SK-N-SH (cell line): ENCODE results near the gene KIRREL1. TPM values are rescaled to one million over a fixed set of nuclear protein-coding genes. Genes with fewer than 3 reads are reported as not detected.
A peak's percentile ranks its signal among the peaks of the same experiment; 100 is the strongest.

ENCODE experiments used
- CTCF ChIA-PET: fragments of 300-600, 350-600 bp; formaldehyde crosslinking; extraction: SDS; loops from one replicate; lab custom pipeline; 2021; lab: Yijun Ruan, JAX
- POLR2A ChIA-PET: fragments of 350-600 bp; sonication (Branson Sonifier 250); formaldehyde crosslinking; extraction: SDS; loops from one replicate; lab custom pipeline; 2020; ENCODE audit warnings: antibody characterized with exemption, inconsistent platforms; lab: Yijun Ruan, JAX
- DNase-seq: peaks from one replicate; pipeline ENCODE4 v3.0.0; 2012
- H2AFZ ChIP-seq: fragments of 200-600 bp; sonication (generic); 2 replicates; pipeline ENCODE4 v1.8.1; 2016; ENCODE audit warnings: antibody characterized with exemption, mild to moderate bottlenecking, low read depth
- H3F3A ChIP-seq: fragments of 200-600 bp; sonication (generic); replicated peaks from 2 replicates; pipeline ENCODE3; 2016; ENCODE audit warnings: antibody characterized with exemption, mild to moderate bottlenecking; ENCODE audit not compliant: insufficient read depth
- H3K27ac ChIP-seq, 2 experiments: fragments of 200-500 bp in 1 of 2; fragments of 200-600 bp in 1 of 2; sonication (Bioruptor generic) in 1 of 2; sonication (generic), shearing (Covaris generic) in 1 of 2; 2 replicates each; pipeline versions ENCODE4 v1.5.1 to v1.6.1; 2014 to 2016; ENCODE audit warnings: low read depth in 2 of 2, inconsistent platforms in 1 of 2, low read length in 1 of 2, mild to moderate bottlenecking in 1 of 2, mixed read lengths in 1 of 2
- H3K27me3 ChIP-seq: fragments of 200-600 bp; sonication (generic), shearing (Covaris generic); 2 replicates; pipeline ENCODE4 v1.6.1; 2016; ENCODE audit warnings: mixed run types; ENCODE audit not compliant: insufficient read depth
- H3K36me3 ChIP-seq, 2 experiments: fragments of 200-500 bp in 1 of 2; fragments of 200-600 bp in 1 of 2; sonication (Bioruptor generic) in 1 of 2; sonication (generic) in 1 of 2; replicated peaks in 1 of 2; 2 replicates each; pipeline versions ENCODE3 to v1.5.1; 2014 to 2016; ENCODE audit warnings: low read length in 1 of 2, mild to moderate bottlenecking in 1 of 2; ENCODE audit not compliant: insufficient read depth in 2 of 2, control insufficient read depth in 1 of 2
- H3K4me1 ChIP-seq, 2 experiments: fragments of 200-500 bp in 1 of 2; fragments of 200-600 bp in 1 of 2; sonication (Bioruptor generic) in 1 of 2; sonication (generic), shearing (Covaris generic) in 1 of 2; 2 replicates each; pipeline versions ENCODE4 v1.5.1 to v1.6.1; 2014 to 2016; ENCODE audit warnings: low read depth in 1 of 2, low read length in 1 of 2, mixed run types in 1 of 2; ENCODE audit not compliant: insufficient read depth in 2 of 2, control insufficient read depth in 1 of 2
- H3K4me2 ChIP-seq: fragments of 200-600 bp; sonication (generic), shearing (Covaris generic); 2 replicates; pipeline ENCODE4 v1.6.1; 2017; ENCODE audit warnings: mixed run types
- H3K4me3 ChIP-seq, 2 experiments: fragments of 200-500 bp in 1 of 2; fragments of 200-600 bp in 1 of 2; sonication (Bioruptor generic) in 1 of 2; sonication (generic), shearing (Covaris generic) in 1 of 2; 2 replicates each; pipeline versions ENCODE4 v1.5.1 to v1.8.1; 2014 to 2016; ENCODE audit warnings: low read depth in 2 of 2, inconsistent platforms in 1 of 2, low read length in 1 of 2, mild to moderate bottlenecking in 1 of 2, mixed read lengths in 1 of 2, moderate library complexity in 1 of 2
- H3K79me2 ChIP-seq: fragments of 200-600 bp; sonication (generic); 2 replicates; pipeline ENCODE4 v1.8.1; 2017; ENCODE audit warnings: mild to moderate bottlenecking; ENCODE audit not compliant: insufficient read depth
- H3K9ac ChIP-seq: fragments of 200-600 bp; sonication (generic); 2 replicates; pipeline ENCODE4 v1.6.1; 2017; ENCODE audit warnings: mixed run types
- H3K9me2 ChIP-seq: fragments of 200-600 bp; sonication (generic); 2 replicates; pipeline ENCODE4 v1.6.1; 2017; ENCODE audit warnings: mixed run types
- H3K9me3 ChIP-seq: fragments of 200-600 bp; sonication (generic); 2 replicates; pipeline ENCODE4 v1.6.1; 2017; ENCODE audit warnings: mixed run types, mild to moderate bottlenecking, moderate library complexity
- H4K20me1 ChIP-seq: fragments of 200-600 bp; sonication (generic); 2 replicates; pipeline ENCODE4 v1.6.1; 2017; ENCODE audit warnings: mild to moderate bottlenecking, mixed run types; ENCODE audit not compliant: insufficient read depth
- FOXJ3 ChIP-seq: sonication (generic); formaldehyde crosslinking; IDR thresholded peaks from 2 replicates; pipeline ENCODE4 v1.5.1; 2020; ENCODE audit warnings: mild to moderate bottlenecking, missing genetic modification reagents
- FOXM1 ChIP-seq: IDR thresholded peaks from 2 replicates; pipeline ENCODE4 v1.4.0; 2012; ENCODE audit warnings: low read depth, mild to moderate bottlenecking
- GABPA ChIP-seq: IDR thresholded peaks from 2 replicates; pipeline ENCODE4 v1.4.0; 2012; ENCODE audit warnings: low read depth, mild to moderate bottlenecking
- GATA2 ChIP-seq: sonication (generic); formaldehyde crosslinking; IDR thresholded peaks from 2 replicates; pipeline ENCODE4 v1.5.0; 2020; ENCODE audit warnings: mild to moderate bottlenecking, missing genetic modification reagents
- IRF3 ChIP-seq: fragments of 150-350 bp; IDR thresholded peaks from 2 replicates; pipeline ENCODE4 v1.6.1; 2016; ENCODE audit warnings: mild to moderate bottlenecking, low read depth, low read length
- JUND ChIP-seq: IDR thresholded peaks from 2 replicates; pipeline ENCODE4 v1.4.0; 2012
- MAX ChIP-seq: IDR thresholded peaks from 2 replicates; pipeline ENCODE4 v1.4.0; 2012; ENCODE audit warnings: low read depth
- NFIC ChIP-seq: IDR thresholded peaks from 2 replicates; pipeline ENCODE4 v1.4.0; 2012; ENCODE audit warnings: borderline replicate concordance
- PBX3 ChIP-seq: IDR thresholded peaks from 2 replicates; pipeline ENCODE4; 2012
- POLR2AphosphoS5 ChIP-seq: IDR thresholded peaks from 2 replicates; pipeline ENCODE4 v1.6.1; 2012; ENCODE audit warnings: low read depth, low read length
- RFX5 ChIP-seq: IDR thresholded peaks from 2 replicates; pipeline ENCODE4 v1.6.1; 2012; ENCODE audit warnings: mild to moderate bottlenecking, improper control_type of control experiment, low read length
- RXRA ChIP-seq: IDR thresholded peaks from 2 replicates; pipeline ENCODE4 v1.4.0; 2012; ENCODE audit warnings: low read depth, mild to moderate bottlenecking, borderline replicate concordance
- SMC3 ChIP-seq: IDR thresholded peaks from 2 replicates; pipeline ENCODE4 v1.6.1; 2012; ENCODE audit warnings: low read depth, low read length, improper control_type of control experiment
- TAF1 ChIP-seq: IDR thresholded peaks from 2 replicates; pipeline ENCODE4 v1.6.1; 2012; ENCODE audit warnings: low read depth, mild to moderate bottlenecking, low read length, moderate library complexity, borderline replicate concordance
- USF1 ChIP-seq: IDR thresholded peaks from 2 replicates; pipeline ENCODE4 v1.4.0; 2012; ENCODE audit warnings: low read depth, borderline replicate concordance
- ZBTB33 ChIP-seq: IDR thresholded peaks from 2 replicates; pipeline ENCODE4 v1.4.0; 2012; ENCODE audit warnings: low read depth, borderline replicate concordance
- WGBS: methylation state at CpG from one replicate; pipeline ENCODE4 v1.1.6; 2017; ENCODE audit warnings: low lambda C conversion rate; 5-methylcytosine and 5-hydroxymethylcytosine counted together
- polyA plus RNA-seq, 3 experiments: library from polyadenylated mRNA; depleted of rRNA; stranded (reverse); fragments of >200 nt; gene quantifications; 2 replicates each; pipeline ENCODE4 v1.2.3, GENCODE V29; 2012
- TF ChIP-seq, protein P1 (sequence below): fragments of 150-350 bp; IDR thresholded peaks from 2 replicates; pipeline ENCODE4 v1.6.1; 2017; ENCODE audit warnings: antibody characterized with exemption, low read length, low read depth, borderline replicate concordance

KIRREL1 gene
- polyA plus RNA-seq, 1 of the 3 experiments (the other 2 are of a cell fraction), result 47.8 TPM

- Histone ChIP-seq H3K27me3 (no peaks in the 10 kb centered on the region), H3K79me2 (no peaks in the 10 kb centered on the region), H4K20me1 (no peaks in the 10 kb centered on the region), H3K36me3 (peaks cover 8 to 21% of the 10 kb centered on the region in 2 experiments), H2AFZ (no peak overlapping the region), H3K4me2 (0 out of 2 replicates have a peak overlapping the region, but pooled peaks have one; percentile 8), H3F3A (peaks cover 5% of the 10 kb centered on the region), H3K4me1 (peaks cover 0 to 13% of the 10 kb centered on the region in 2 experiments; a peak in 1 of 4 replicates), H3K9me2 (no peaks in the 10 kb centered on the region), H3K9me3 (no peaks in the 10 kb centered on the region), H3K4me3 (no peak overlapping the region), H3K9ac (no peak overlapping the region), H3K27ac (peak overlapping the region in 1 of 2 experiments; percentile 19; a peak in 2 of 4 replicates)
- 85% methylated on average over 1 of the region's 2 CpGs for WGBS
- CTCF ChIA-PET, result no interaction called here
- POLR2A ChIA-PET, result no interaction called here
- DNase-seq, result no peak
- no peak for TF ChIP-seq GABPA
- TF ChIP-seq, protein P1, sequence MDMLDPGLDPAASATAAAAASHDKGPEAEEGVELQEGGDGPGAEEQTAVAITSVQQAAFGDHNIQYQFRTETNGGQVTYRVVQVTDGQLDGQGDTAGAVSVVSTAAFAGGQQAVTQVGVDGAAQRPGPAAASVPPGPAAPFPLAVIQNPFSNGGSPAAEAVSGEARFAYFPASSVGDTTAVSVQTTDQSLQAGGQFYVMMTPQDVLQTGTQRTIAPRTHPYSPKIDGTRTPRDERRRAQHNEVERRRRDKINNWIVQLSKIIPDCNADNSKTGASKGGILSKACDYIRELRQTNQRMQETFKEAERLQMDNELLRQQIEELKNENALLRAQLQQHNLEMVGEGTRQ, result no peak
Observed at GRCh38 chr1:158101455-158101854, 108.0 kb downstream of the KIRREL1 start.

DNA sequence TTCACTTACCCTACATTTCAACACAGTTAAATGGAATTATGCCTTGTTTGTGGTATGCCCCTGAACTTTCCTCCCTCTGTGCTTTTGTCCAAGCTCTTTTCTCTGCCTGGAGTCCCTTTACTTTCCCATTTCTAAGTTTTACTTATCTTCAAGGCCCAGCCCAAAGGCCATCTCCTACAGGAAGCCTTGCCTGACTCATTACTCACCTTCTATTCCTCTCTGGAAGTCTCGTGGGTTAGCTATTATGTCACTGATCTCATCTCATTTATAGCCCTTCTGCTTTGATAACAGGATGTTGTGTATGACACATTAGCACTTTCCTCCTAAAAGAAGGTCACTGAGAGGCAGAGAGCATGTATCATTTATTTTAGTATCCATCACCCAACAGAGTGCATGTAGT is 108.5 kb downstream of the KIRREL1 start:
- Histone ChIP-seq H3K36me3 (peaks cover 3 to 17% of the 10 kb centered on the region in 2 experiments), H3K9me3 (no peaks in the 10 kb centered on the region), H3K79me2 (no peaks in the 10 kb centered on the region), H3K4me3 (no peak overlapping the region), H3F3A (peaks cover 5% of the 10 kb centered on the region), H3K4me1 (peaks cover 0 to 13% of the 10 kb centered on the region in 2 experiments; a peak in 1 of 4 replicates), H3K27ac (peak overlapping the region in 1 of 2 experiments; percentile 19; a peak in 2 of 4 replicates), H4K20me1 (no peaks in the 10 kb centered on the region), H3K9ac (no peak overlapping the region), H3K4me2 (0 out of 2 replicates have a peak overlapping the region, but pooled peaks have one; percentile 8), H3K9me2 (no peaks in the 10 kb centered on the region)
- DNase-seq, result no peak
- POLR2A ChIA-PET, result no interaction called here
- WGBS, result 3% methylated on average over 1 of the region's 1 CpG
- no peak for TF ChIP-seq IRF3
- TF ChIP-seq TAF1, result no peak
- TF ChIP-seq FOXM1, result no peak
- 0 out of 2 replicates have a peak, but pooled peaks have one; percentile 32 for TF ChIP-seq MAX
- no peak for TF ChIP-seq SMC3
- no peak; the same call in 1 of the 2 replicates for TF ChIP-seq JUND
- TF ChIP-seq ZBTB33, result 0 out of 2 replicates have a peak, but pooled peaks have one; percentile 13
- no peak for TF ChIP-seq GABPA
- TF ChIP-seq POLR2AphosphoS5, result no peak
- no peak for TF ChIP-seq RFX5
- TF ChIP-seq GATA2, result no peak
- 0 out of 2 replicates have a peak, but pooled peaks have one; percentile 3 for TF ChIP-seq PBX3
- no peak for TF ChIP-seq USF1
- TF ChIP-seq RXRA, result no peak
- TF ChIP-seq NFIC, result no peak
- TF ChIP-seq FOXJ3, result no peak
- TF ChIP-seq, all 33 proteins: peak for 3
- H2AFZ ChIP-seq, result no peak overlapping the region
- no peaks in the 10 kb centered on the region for H3K27me3 ChIP-seq
- CTCF ChIA-PET, result no interaction called here
